ENCODE measurements around the gene P3H2. TPM values are rescaled to one million over a fixed set of nuclear protein-coding genes. Genes with fewer than 3 reads are reported as not detected.

P3H2 gene
- total and polyA plus RNA-seq, 2 experiments from 2014 or later = 8.2 to 24.2 TPM

DNA sequence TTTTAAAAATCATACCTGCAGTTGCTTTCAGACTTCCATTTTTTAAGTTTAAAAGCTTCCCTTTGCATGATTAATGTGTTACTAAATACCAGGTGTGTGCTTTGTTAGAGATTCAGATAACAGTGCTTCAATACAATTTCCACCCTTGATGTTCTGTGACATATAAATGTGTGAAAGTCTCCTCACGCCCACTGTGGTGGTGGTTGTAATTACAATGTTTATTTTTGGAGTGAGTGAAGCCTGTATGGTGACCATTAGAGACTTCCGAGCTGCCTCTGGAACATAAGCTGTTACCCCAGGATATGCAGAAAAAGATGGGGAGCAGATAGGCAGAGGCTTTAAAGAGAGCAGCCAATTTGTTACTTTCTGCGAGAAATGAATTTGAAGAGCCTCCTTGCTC lies 57.2 kb downstream of the P3H2 start:
- Histone ChIP-seq H3K27me3 (ENCODE audit: insufficient read depth) (no peaks in the 10 kb centered on the region), H3K79me2 (replicated peaks; ENCODE audit: insufficient read depth) (no peaks in the 10 kb centered on the region), H3K4me1 (ENCODE audit: insufficient read depth) (peaks cover 2% of the 10 kb centered on the region; the same call in 1 of the 2 replicates), H2AFZ (no peak overlapping the region), H3F3A (replicated peaks; ENCODE audit: low read depth) (no peaks in the 10 kb centered on the region), H3K4me3 (no peak overlapping the region), H4K20me1 (replicated peaks; ENCODE audit: insufficient read depth) (no peaks in the 10 kb centered on the region), H3K4me2 (no peak overlapping the region), H3K36me3 (ENCODE audit: insufficient read depth) (no peaks in the 10 kb centered on the region), H3K27ac (ENCODE audit: low read depth) (no peak overlapping the region), H3K9me2 (ENCODE audit: insufficient read depth) (no peaks in the 10 kb centered on the region)
- Mint-ChIP-seq H3K4me1 (peaks cover 28% of the 10 kb centered on the region), H3K27me3 (ENCODE audit: insufficient read depth, low read depth, poor library complexity) (no peaks in the 10 kb centered on the region), H3K27ac (no peak overlapping the region), H3K9me3 (no peaks in the 10 kb centered on the region), H3K4me3 (no peak overlapping the region), H3K36me3 (ENCODE audit: low read depth) (no peaks in the 10 kb centered on the region)
- TF ChIP-seq ZNF331 (CRISPR knock-in tag; IDR thresholded peaks at IDR 0.05; ENCODE audit: low read depth) (no peak), JUNB (IDR thresholded peaks at IDR 0.05; ENCODE audit: unreplicated experiment) (no peak), STAT1 (IDR thresholded peaks at IDR 0.05; ENCODE audit: unreplicated experiment) (no peak), EZH2phosphoT487 (IDR thresholded peaks at IDR 0.05; ENCODE audit: unreplicated experiment) (no peak), ZNF114 (CRISPR knock-in tag; IDR thresholded peaks at IDR 0.05) (no peak), NANOG (IDR thresholded peaks at IDR 0.05; ENCODE audit: borderline replicate concordance) (no peak), CREB1 (CRISPR knock-in tag; IDR thresholded peaks at IDR 0.05; ENCODE audit: low read depth) (no peak), EZH2 (IDR thresholded peaks at IDR 0.05; ENCODE audit: low read depth, unreplicated experiment) (no peak), POLR2AphosphoS5 (IDR thresholded peaks at IDR 0.05; ENCODE audit: low read depth) (no peak)
- TF ChIP-seq, protein P1, sequence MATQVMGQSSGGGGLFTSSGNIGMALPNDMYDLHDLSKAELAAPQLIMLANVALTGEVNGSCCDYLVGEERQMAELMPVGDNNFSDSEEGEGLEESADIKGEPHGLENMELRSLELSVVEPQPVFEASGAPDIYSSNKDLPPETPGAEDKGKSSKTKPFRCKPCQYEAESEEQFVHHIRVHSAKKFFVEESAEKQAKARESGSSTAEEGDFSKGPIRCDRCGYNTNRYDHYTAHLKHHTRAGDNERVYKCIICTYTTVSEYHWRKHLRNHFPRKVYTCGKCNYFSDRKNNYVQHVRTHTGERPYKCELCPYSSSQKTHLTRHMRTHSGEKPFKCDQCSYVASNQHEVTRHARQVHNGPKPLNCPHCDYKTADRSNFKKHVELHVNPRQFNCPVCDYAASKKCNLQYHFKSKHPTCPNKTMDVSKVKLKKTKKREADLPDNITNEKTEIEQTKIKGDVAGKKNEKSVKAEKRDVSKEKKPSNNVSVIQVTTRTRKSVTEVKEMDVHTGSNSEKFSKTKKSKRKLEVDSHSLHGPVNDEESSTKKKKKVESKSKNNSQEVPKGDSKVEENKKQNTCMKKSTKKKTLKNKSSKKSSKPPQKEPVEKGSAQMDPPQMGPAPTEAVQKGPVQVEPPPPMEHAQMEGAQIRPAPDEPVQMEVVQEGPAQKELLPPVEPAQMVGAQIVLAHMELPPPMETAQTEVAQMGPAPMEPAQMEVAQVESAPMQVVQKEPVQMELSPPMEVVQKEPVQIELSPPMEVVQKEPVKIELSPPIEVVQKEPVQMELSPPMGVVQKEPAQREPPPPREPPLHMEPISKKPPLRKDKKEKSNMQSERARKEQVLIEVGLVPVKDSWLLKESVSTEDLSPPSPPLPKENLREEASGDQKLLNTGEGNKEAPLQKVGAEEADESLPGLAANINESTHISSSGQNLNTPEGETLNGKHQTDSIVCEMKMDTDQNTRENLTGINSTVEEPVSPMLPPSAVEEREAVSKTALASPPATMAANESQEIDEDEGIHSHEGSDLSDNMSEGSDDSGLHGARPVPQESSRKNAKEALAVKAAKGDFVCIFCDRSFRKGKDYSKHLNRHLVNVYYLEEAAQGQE (IDR thresholded peaks at IDR 0.05; ENCODE audit: unreplicated experiment) = no peak
- TF ChIP-seq, protein P2, sequence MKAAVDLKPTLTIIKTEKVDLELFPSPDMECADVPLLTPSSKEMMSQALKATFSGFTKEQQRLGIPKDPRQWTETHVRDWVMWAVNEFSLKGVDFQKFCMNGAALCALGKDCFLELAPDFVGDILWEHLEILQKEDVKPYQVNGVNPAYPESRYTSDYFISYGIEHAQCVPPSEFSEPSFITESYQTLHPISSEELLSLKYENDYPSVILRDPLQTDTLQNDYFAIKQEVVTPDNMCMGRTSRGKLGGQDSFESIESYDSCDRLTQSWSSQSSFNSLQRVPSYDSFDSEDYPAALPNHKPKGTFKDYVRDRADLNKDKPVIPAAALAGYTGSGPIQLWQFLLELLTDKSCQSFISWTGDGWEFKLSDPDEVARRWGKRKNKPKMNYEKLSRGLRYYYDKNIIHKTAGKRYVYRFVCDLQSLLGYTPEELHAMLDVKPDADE (IDR thresholded peaks at IDR 0.05) = no peak
- TF ChIP-seq, protein P3, sequence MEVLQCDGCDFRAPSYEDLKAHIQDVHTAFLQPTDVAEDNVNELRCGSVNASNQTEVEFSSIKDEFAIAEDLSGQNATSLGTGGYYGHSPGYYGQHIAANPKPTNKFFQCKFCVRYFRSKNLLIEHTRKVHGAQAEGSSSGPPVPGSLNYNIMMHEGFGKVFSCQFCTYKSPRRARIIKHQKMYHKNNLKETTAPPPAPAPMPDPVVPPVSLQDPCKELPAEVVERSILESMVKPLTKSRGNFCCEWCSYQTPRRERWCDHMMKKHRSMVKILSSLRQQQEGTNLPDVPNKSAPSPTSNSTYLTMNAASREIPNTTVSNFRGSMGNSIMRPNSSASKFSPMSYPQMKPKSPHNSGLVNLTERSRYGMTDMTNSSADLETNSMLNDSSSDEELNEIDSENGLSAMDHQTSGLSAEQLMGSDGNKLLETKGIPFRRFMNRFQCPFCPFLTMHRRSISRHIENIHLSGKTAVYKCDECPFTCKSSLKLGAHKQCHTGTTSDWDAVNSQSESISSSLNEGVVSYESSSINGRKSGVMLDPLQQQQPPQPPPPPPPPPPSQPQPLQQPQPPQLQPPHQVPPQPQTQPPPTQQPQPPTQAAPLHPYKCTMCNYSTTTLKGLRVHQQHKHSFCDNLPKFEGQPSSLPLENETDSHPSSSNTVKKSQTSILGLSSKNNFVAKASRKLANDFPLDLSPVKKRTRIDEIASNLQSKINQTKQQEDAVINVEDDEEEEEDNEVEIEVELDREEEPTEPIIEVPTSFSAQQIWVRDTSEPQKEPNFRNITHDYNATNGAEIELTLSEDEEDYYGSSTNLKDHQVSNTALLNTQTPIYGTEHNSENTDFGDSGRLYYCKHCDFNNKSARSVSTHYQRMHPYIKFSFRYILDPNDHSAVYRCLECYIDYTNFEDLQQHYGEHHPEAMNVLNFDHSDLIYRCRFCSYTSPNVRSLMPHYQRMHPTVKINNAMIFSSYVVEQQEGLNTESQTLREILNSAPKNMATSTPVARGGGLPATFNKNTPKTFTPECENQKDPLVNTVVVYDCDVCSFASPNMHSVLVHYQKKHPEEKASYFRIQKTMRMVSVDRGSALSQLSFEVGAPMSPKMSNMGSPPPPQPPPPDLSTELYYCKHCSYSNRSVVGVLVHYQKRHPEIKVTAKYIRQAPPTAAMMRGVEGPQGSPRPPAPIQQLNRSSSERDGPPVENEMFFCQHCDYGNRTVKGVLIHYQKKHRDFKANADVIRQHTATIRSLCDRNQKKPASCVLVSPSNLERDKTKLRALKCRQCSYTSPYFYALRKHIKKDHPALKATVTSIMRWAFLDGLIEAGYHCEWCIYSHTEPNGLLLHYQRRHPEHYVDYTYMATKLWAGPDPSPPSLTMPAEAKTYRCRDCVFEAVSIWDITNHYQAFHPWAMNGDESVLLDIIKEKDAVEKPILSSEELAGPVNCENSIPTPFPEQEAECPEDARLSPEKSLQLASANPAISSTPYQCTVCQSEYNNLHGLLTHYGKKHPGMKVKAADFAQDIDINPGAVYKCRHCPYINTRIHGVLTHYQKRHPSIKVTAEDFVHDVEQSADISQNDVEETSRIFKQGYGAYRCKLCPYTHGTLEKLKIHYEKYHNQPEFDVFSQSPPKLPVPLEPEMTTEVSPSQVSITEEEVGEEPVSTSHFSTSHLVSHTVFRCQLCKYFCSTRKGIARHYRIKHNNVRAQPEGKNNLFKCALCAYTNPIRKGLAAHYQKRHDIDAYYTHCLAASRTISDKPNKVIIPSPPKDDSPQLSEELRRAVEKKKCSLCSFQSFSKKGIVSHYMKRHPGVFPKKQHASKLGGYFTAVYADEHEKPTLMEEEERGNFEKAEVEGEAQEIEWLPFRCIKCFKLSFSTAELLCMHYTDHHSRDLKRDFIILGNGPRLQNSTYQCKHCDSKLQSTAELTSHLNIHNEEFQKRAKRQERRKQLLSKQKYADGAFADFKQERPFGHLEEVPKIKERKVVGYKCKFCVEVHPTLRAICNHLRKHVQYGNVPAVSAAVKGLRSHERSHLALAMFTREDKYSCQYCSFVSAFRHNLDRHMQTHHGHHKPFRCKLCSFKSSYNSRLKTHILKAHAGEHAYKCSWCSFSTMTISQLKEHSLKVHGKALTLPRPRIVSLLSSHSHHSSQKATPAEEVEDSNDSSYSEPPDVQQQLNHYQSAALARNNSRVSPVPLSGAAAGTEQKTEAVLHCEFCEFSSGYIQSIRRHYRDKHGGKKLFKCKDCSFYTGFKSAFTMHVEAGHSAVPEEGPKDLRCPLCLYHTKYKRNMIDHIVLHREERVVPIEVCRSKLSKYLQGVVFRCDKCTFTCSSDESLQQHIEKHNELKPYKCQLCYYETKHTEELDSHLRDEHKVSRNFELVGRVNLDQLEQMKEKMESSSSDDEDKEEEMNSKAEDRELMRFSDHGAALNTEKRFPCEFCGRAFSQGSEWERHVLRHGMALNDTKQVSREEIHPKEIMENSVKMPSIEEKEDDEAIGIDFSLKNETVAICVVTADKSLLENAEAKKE (CRISPR knock-in tag; IDR thresholded peaks at IDR 0.05) = no peak
- ATAC-seq (no peak), DNase-seq (ENCODE audit: low spot score) (no peak)

All from GM23338 (cell line).